Spinal cord (tissue), 10 donors: Measurements from ENCODE around the gene OSGEPL1. TPM values are rescaled to one million over a fixed set of nuclear protein-coding genes. Genes with fewer than 3 reads are reported as not detected.

Experiments
- DNase-seq, 6 donors: peaks; one replicate each; pipeline versions ENCODE4 v3.0.0 to v3.0.0-alpha.2; 2013 to 2015; ENCODE audit warnings: low spot score in 6 of 6, low read depth in 4 of 6
- H3K27ac ChIP-seq: one replicate; pipeline ENCODE4 v1.5.1; 2013; ENCODE audit warnings: low read depth, low read length, control low read depth
- H3K27me3 ChIP-seq: one replicate; pipeline ENCODE4 v1.6.1; 2013; ENCODE audit warnings: low read length; ENCODE audit not compliant: control insufficient read depth, insufficient read depth
- H3K36me3 ChIP-seq: one replicate; pipeline ENCODE4 v1.6.1; 2013; ENCODE audit warnings: low read length; ENCODE audit not compliant: control insufficient read depth, insufficient read depth
- H3K4me1 ChIP-seq: one replicate; pipeline ENCODE4 v1.6.1; 2013; ENCODE audit warnings: low read length; ENCODE audit not compliant: control insufficient read depth, insufficient read depth
- H3K4me3 ChIP-seq: one replicate; pipeline ENCODE4 v1.5.1; 2013; ENCODE audit warnings: low read depth, low read length, control low read depth
- H3K9me3 ChIP-seq: one replicate; pipeline ENCODE4 v1.6.1; 2013; ENCODE audit warnings: low read length; ENCODE audit not compliant: control insufficient read depth, insufficient read depth
- WGBS: methylation state at CpG from one replicate; pipeline ENCODE4 v1.1.5; 2013; ENCODE audit warnings: missing lambda C conversion rate; ENCODE audit not compliant: insufficient coverage; 5-methylcytosine and 5-hydroxymethylcytosine counted together
- long read RNA-seq, 4 donors: transcript quantifications; one replicate each; lab custom pipeline, GENCODE V29; 2026
- polyA plus RNA-seq, 2 donors: library from polyadenylated mRNA; unstranded; fragments of 120-200 nt; gene quantifications; one replicate each; pipeline ENCODE4 v1.2.1, GENCODE V29; 2013; ENCODE audit not compliant: insufficient read length in 2 of 2
- total RNA-seq, 2 donors: library from RNA; depleted of rRNA in 1 of 2; stranded (reverse); fragments of 120-200 nt in 1 of 2; fragments of >200 nt in 1 of 2; gene quantifications; one replicate each; pipeline versions ENCODE4 v1.2.3 to v1.2.4, GENCODE V29; 2013 to 2014
- donor health status: healthy.

Gene OSGEPL1, protein sequence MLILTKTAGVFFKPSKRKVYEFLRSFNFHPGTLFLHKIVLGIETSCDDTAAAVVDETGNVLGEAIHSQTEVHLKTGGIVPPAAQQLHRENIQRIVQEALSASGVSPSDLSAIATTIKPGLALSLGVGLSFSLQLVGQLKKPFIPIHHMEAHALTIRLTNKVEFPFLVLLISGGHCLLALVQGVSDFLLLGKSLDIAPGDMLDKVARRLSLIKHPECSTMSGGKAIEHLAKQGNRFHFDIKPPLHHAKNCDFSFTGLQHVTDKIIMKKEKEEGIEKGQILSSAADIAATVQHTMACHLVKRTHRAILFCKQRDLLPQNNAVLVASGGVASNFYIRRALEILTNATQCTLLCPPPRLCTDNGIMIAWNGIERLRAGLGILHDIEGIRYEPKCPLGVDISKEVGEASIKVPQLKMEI
- total RNA-seq, result 10 to 100 TPM; 17.4 to 21.3 TPM
- polyA plus RNA-seq, result 10 to 100 TPM; 17.4 to 18.7 TPM
- long read RNA-seq, donor 1, partial matches to known transcripts, result 0 of 1 reads
- long read RNA-seq, donor 1, other reads (novel, unspliced or antisense), result 0 of 1 reads
- long read RNA-seq, donor 2, result 0 reads
- long read RNA-seq, donor 3, result 0 reads
- long read RNA-seq, donor 4, partial matches to known transcripts, result 0 of 1 reads
- long read RNA-seq, donor 4, other reads (novel, unspliced or antisense), result 0 of 1 reads

DNA sequence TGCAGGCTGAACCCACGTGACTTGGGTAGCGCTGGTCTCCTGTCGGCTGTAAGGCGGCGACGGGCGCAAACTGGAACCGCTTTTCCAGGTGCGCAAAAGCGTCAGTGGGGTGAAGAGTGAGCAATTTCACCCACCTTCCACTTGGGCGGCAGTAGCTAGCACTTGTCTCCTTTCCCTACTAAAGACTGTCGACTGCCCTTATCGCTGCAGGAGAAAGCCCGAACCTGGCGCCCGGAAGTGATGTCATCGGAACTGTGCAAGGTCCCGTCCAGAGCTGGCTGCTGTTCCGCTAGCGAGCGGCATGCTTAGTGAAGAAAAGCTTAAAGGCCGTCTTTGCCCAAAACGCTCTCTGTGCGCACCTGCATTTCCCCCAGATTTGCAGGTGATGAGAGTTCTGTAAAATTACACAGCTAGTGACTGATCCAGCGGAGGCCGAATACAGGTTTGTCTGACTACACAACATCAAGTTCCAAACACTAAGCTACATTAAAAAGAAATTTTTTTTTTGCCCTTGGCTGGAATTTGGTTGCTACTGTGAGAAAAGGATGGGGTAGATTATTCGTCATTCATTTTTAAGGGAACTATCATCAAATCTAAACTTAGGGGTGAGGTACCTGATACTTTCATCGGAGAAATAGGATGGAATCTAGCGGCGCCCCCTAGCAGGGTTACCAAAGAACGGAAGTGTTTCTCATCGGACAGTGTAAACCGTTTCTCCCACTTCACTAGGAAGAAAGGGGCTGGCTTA is at the start of gene OSGEPL1:
OSGEPL1 (minus strand) TSS at position 242 of the 748 bp plus-strand sequence. CDS start 1,152 bp downstream, outside the sequence.
- 0% methylated on average over 24 of the region's 33 CpGs for WGBS
- DNase-seq, result peak; percentile 92 to 99 (median 96)
- Histone ChIP-seq H3K4me3 (peak within 1 kb of the TSS; percentile 91), H3K27ac (peak within 1 kb of the TSS; percentile 92), H3K4me1 (no peaks in the 10 kb centered on the region), H3K27me3 (no peaks in the 10 kb centered on the region), H3K9me3 (no peaks in the 10 kb centered on the region), H3K36me3 (peaks cover 7% of the 10 kb centered on the region)

DNA sequence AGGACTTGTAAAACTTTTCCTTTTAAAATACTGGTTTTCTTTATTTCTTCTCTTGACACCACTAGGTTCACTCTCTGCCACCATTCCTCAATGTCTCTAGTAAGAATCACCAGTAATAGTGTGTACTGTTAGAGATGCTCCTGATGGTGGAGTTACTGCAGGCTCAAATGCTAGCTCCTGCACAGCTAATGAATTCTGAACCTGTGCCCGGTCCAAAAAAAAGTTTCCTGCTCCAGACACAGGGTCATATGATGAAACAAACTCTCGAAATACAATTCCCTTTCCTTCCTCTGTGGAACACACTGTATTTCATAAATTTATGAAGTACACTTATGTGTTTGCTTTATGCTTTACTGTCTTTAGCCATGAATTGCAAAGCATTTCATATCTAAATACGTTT is 40.8 kb upstream of the OSGEPL1 start:
- peaks cover 6% of the 10 kb centered on the region for H3K36me3 ChIP-seq
- no peak for DNase-seq
- WGBS, result no CpG with 5 or more reads among the region's 3 CpGs
- H3K4me3 ChIP-seq, result no peak overlapping the region
- no peaks in the 10 kb centered on the region for H3K9me3 ChIP-seq
- no peaks in the 10 kb centered on the region for H3K27me3 ChIP-seq
- no peaks in the 10 kb centered on the region for H3K4me1 ChIP-seq
- H3K27ac ChIP-seq, result no peak overlapping the region

GRCh38 chr2:189802396-189802912 is 39.9 kb upstream of the OSGEPL1 start:
- DNase-seq, result no peak
- no peaks in the 10 kb centered on the region for H3K4me1 ChIP-seq
- no CpG with 5 or more reads among the region's 2 CpGs for WGBS
- no peak overlapping the region for H3K4me3 ChIP-seq
- no peaks in the 10 kb centered on the region for H3K9me3 ChIP-seq
- no peaks in the 10 kb centered on the region for H3K27me3 ChIP-seq
- peaks cover 3% of the 10 kb centered on the region for H3K36me3 ChIP-seq
- H3K27ac ChIP-seq, result no peak overlapping the region

GRCh38 chr2:189799531-189799930 is 36.9 kb upstream of the OSGEPL1 start:
- H3K4me3 ChIP-seq, result no peak overlapping the region
- no peaks in the 10 kb centered on the region for H3K4me1 ChIP-seq
- no peaks in the 10 kb centered on the region for H3K9me3 ChIP-seq
- WGBS, result 100% methylated on average over 1 of the region's 2 CpGs
- no peak for DNase-seq
- H3K36me3 ChIP-seq, result peaks cover 3% of the 10 kb centered on the region
- no peak overlapping the region for H3K27ac ChIP-seq
- H3K27me3 ChIP-seq, result no peaks in the 10 kb centered on the region

DNA sequence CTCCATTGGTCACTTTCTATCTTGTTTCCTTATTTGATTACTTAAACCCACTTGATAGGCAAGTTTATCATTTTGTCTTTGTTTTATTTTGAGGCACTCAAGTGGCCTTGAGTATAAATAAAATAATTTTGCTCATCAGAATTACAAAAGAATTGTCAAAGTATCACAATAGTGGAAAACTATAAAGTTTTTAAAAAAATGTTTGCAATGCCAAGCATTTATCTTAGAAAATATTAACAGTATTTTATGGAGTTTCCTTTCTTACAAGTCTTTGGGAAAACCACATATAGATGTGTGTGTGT is 36.4 kb upstream of the OSGEPL1 start:
- Histone ChIP-seq H3K4me3 (no peak overlapping the region), H3K4me1 (no peaks in the 10 kb centered on the region), H3K27me3 (no peaks in the 10 kb centered on the region), H3K36me3 (peaks cover 6% of the 10 kb centered on the region), H3K9me3 (no peaks in the 10 kb centered on the region), H3K27ac (no peak overlapping the region)
- no peak for DNase-seq

DNA sequence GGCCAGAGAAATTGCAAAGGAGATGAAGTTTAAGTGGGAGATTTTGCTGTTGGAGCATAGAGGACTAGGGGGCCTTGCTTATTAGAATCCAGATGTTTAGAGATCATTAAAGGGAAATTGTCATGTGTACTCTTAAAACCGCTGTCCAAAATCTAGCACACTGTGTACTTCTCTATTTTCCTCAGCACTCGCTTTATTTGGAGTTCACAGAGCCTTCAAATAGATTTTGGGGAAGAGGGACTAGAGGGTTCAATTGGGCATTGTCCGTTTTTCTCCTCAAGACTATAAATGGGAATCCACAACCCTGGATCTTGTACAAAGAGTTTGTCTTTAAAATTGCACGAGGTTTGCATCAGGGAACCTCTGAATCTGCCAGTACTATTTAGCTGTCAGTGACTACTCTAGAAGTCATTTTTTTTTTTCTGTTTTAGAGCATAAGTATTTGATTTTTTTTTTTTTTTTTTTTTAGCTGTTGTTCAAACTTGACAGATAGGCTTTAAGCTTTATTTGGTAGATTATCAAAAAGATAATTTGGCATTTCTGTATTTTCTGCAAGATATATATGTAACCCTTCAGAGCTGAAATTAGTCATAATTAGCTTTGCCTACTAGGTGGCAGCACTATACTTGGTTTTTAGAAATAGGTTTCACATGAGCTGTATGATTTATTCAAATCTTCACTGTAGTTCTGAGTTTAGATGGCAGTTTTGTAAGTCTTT is 35.9 kb upstream of the OSGEPL1 start:
- no peaks in the 10 kb centered on the region for H3K27me3 ChIP-seq
- peak in 3 of 6 donors; percentile 7 to 75 (median 59) for DNase-seq
- no peak overlapping the region for H3K4me3 ChIP-seq
- peaks cover 8% of the 10 kb centered on the region for H3K36me3 ChIP-seq
- no peaks in the 10 kb centered on the region for H3K4me1 ChIP-seq
- no CpG with 5 or more reads among the region's 4 CpGs for WGBS
- no peaks in the 10 kb centered on the region for H3K9me3 ChIP-seq
- H3K27ac ChIP-seq, result no peak overlapping the region

DNA sequence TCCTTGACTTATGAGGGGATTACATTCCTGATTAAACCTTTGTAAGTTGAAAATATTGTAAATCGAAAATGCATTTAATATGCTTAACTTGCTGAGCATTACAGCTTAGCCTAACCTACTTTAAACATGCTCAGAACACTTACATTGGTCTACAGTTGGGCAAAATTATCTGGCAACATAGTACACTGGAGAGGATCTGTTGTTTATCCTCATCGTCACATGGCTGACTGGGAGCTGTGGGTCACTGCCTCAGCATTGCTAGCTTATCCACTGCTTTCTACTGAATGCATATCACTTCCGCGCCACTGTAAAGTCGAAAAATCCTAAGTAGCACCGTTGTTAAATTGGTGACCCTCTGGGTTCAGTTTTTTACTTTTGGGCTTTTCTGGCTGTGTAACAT is 35.3 kb upstream of the OSGEPL1 start:
- H3K4me3 ChIP-seq, result no peak overlapping the region

DNA sequence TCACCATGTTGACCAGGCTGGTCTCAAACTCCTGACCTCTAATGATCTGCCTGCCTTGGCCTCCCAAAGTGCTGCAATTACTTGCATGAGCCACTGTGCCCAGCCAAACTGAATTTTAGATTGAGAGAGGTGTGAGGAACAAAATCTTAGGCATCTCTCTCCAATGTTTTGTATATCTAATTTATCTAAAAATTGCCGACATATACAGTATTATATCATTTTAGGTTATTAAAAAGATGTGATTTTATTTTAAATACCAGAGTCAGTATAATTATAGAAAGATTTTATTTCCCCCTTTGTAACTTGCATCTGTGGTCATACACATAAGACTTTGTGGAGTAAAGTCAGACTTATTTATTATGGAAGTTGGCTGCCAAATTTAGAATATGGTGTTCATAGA is 31.7 kb upstream of the OSGEPL1 start:
- no peak for DNase-seq
- peaks cover 8% of the 10 kb centered on the region for H3K36me3 ChIP-seq
- no peaks in the 10 kb centered on the region for H3K9me3 ChIP-seq
- H3K4me3 ChIP-seq, result no peak overlapping the region
- H3K4me1 ChIP-seq, result no peaks in the 10 kb centered on the region
- no peak overlapping the region for H3K27ac ChIP-seq
- no peaks in the 10 kb centered on the region for H3K27me3 ChIP-seq
- no CpG with 5 or more reads among the region's 1 CpG for WGBS

More for the DNA sequence above, 35.3 kb upstream of the OSGEPL1 start:
- no peaks in the 10 kb centered on the region for H3K4me1 ChIP-seq
- H3K36me3 ChIP-seq, result peaks cover 8% of the 10 kb centered on the region
- H3K9me3 ChIP-seq, result no peaks in the 10 kb centered on the region
- WGBS, result 76% methylated on average over 5 of the region's 6 CpGs
- H3K27ac ChIP-seq, result no peak overlapping the region
- DNase-seq, result no peak
- H3K27me3 ChIP-seq, result no peaks in the 10 kb centered on the region

DNA sequence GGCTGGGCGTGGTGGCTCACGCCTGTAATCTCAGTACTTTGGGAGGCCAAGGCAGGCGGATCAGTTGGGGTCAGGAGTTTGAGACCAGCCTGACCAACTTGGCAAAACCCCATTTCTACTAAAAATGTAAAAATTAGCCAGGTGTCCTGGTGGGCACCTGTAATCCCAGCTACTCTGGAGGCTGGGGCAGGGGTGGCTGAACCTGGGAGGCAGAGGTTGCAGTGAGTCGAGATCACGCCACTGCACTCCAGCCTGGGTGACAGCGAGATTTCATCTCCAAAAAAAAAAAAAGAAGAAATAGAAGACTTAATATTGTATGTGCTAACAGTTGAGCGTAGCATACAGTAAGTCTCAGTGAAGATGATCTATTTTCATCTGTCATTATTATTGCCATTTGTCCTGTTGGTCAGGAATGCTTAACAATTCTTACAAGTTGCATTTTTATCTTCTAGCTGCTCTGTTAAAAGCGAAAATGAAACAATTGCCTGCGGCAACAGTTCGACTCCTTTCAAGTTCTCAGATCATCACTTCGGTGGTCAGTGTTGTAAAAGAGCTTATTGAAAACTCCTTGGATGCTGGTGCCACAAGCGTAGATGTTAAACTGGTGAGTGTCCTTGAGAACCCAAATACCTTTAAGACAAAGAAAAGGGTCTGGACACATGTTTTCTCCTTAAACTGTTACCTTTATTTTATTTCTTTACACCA is 28.9 kb upstream of the OSGEPL1 start:
- Histone ChIP-seq H3K36me3 (peaks cover 8% of the 10 kb centered on the region), H3K9me3 (no peaks in the 10 kb centered on the region), H3K4me1 (no peaks in the 10 kb centered on the region), H3K27me3 (no peaks in the 10 kb centered on the region), H3K27ac (no peak overlapping the region), H3K4me3 (no peak overlapping the region)
- DNase-seq, result no peak
- WGBS, result 93% methylated on average over 6 of the region's 12 CpGs
